Neuronal stem cell (in vitro differentiated cells): ENCODE results near the gene STUB1.

Source experiments
- DNase-seq: peaks from one replicate; pipeline ENCODE4 v3.0.0-alpha.2; 2013; ENCODE audit warnings: low spot score
- H2AFZ ChIP-seq: one replicate; pipeline ENCODE4 v1.6.1; 2013; ENCODE audit warnings: mild to moderate bottlenecking, low read length, inconsistent platforms
- H2AK5ac ChIP-seq: 2 replicates; pipeline ENCODE4 v1.6.1; 2013; ENCODE audit warnings: low read depth, mild to moderate bottlenecking, inconsistent platforms, low read length, moderate library complexity, mixed read lengths
- H2BK120ac ChIP-seq: 2 replicates; pipeline ENCODE4 v1.6.1; 2013; ENCODE audit warnings: low read depth, mild to moderate bottlenecking, inconsistent platforms, low read length, moderate library complexity, mixed read lengths
- H2BK12ac ChIP-seq: one replicate; pipeline ENCODE4 v1.6.1; 2013; ENCODE audit warnings: low read length, inconsistent platforms
- H2BK15ac ChIP-seq: 2 replicates; pipeline ENCODE4 v1.6.1; 2013; ENCODE audit warnings: mild to moderate bottlenecking, low read length, inconsistent platforms, mixed read lengths
- H2BK5ac ChIP-seq: one replicate; pipeline ENCODE4 v1.6.1; 2013; ENCODE audit warnings: inconsistent platforms, mild to moderate bottlenecking, low read length, moderate library complexity
- H3K14ac ChIP-seq: one replicate; pipeline ENCODE4 v1.6.1; 2013; ENCODE audit warnings: low read length, inconsistent platforms
- H3K18ac ChIP-seq: 2 replicates; pipeline ENCODE4 v1.6.1; 2013; ENCODE audit warnings: low read length, inconsistent platforms
- H3K23ac ChIP-seq: 2 replicates; pipeline ENCODE4 v1.6.1; 2013; ENCODE audit warnings: low read depth, mild to moderate bottlenecking, mixed read lengths, low read length, inconsistent platforms; ENCODE audit not compliant: poor library complexity
- H3K27ac ChIP-seq: replicated peaks from 3 replicates; pipeline ENCODE4 v1.5.1; 2013; ENCODE audit warnings: low read length, inconsistent platforms
- H3K27me3 ChIP-seq, 3 experiments: 2 replicates each; pipeline ENCODE4 v1.6.1; 2013; ENCODE audit warnings: low read length in 3 of 3, mild to moderate bottlenecking in 2 of 3, inconsistent platforms in 1 of 3, low read depth in 1 of 3, mixed read lengths in 1 of 3, moderate library complexity in 1 of 3; ENCODE audit not compliant: control insufficient read depth in 3 of 3, insufficient read depth in 3 of 3
- H3K36me3 ChIP-seq, 2 donors: replicated peaks in 1 of 2; 2 replicates each; pipeline ENCODE4 v1.6.1; 2013; ENCODE audit warnings: low read length in 2 of 2; ENCODE audit not compliant: control insufficient read depth in 2 of 2, insufficient read depth in 2 of 2
- H3K4ac ChIP-seq: 2 replicates; pipeline ENCODE4 v1.6.1; 2013; ENCODE audit warnings: inconsistent platforms, mild to moderate bottlenecking, low read length, moderate library complexity
- H3K4me1 ChIP-seq, 2 donors: 1 replicate in 1 of 2; 2 replicates in 1 of 2; pipeline ENCODE4 v1.6.1; 2013; ENCODE audit warnings: low read length in 2 of 2, low read depth in 1 of 2; ENCODE audit not compliant: control insufficient read depth in 2 of 2, insufficient read depth in 1 of 2
- H3K4me2 ChIP-seq: one replicate; pipeline ENCODE4 v1.6.1; 2013; ENCODE audit warnings: mild to moderate bottlenecking, low read length, inconsistent platforms; ENCODE audit not compliant: insufficient read depth, poor library complexity, severe bottlenecking
- H3K4me3 ChIP-seq, 2 donors: 2 replicates each; pipeline ENCODE4 v1.5.1; 2013; ENCODE audit warnings: low read length in 2 of 2, mild to moderate bottlenecking in 2 of 2, inconsistent platforms in 1 of 2, moderate library complexity in 1 of 2
- H3K79me1 ChIP-seq: one replicate; pipeline ENCODE4 v1.6.1; 2013; ENCODE audit warnings: low read depth, mild to moderate bottlenecking, inconsistent platforms, low read length, moderate library complexity
- H3K9ac ChIP-seq: one replicate; pipeline ENCODE4 v1.6.1; 2013; ENCODE audit warnings: mild to moderate bottlenecking, low read depth, low read length, inconsistent platforms; ENCODE audit not compliant: poor library complexity
- H3K9me3 ChIP-seq, 2 donors: replicated peaks in 1 of 2; 2 replicates each; pipeline versions ENCODE3 to v1.6.1; 2013; ENCODE audit warnings: low read length in 2 of 2, mild to moderate bottlenecking in 2 of 2, inconsistent platforms in 1 of 2, low read depth in 1 of 2, mixed read lengths in 1 of 2, moderate library complexity in 1 of 2; ENCODE audit not compliant: control insufficient read depth in 2 of 2, insufficient read depth in 1 of 2
- H4K8ac ChIP-seq: one replicate; pipeline ENCODE4 v1.6.1; 2013; ENCODE audit warnings: low read depth, mild to moderate bottlenecking, inconsistent platforms, low read length, moderate library complexity
- H4K91ac ChIP-seq: one replicate; pipeline ENCODE4 v1.6.1; 2013; ENCODE audit warnings: low read length, low read depth, mild to moderate bottlenecking, inconsistent platforms; ENCODE audit not compliant: poor library complexity
- WGBS, 2 donors: extraction: QIAGEN DNeasy Blood & Tissue Kit; methylation state at CpG; one replicate each; pipeline ENCODE4 v1.1.7; 2013; ENCODE audit warnings: missing lambda C conversion rate in 2 of 2, mixed read lengths in 1 of 2; ENCODE audit not compliant: insufficient read length in 2 of 2, insufficient replicate concordance in 1 of 2; ENCODE audit errors: extremely low coverage in 2 of 2; 5-methylcytosine and 5-hydroxymethylcytosine counted together

STUB1 gene

GRCh38 chr16:704047-704446 is 23.8 kb downstream of the STUB1 start:
- H3K4me2 ChIP-seq, result no peak overlapping the region
- peak overlapping the region; percentile 75 for H2BK5ac ChIP-seq
- peaks cover 2% of the 10 kb centered on the region for H3K79me1 ChIP-seq
- peak overlapping the region in 1 of 2 donors; percentile 64 for H3K4me3 ChIP-seq
- peaks cover under 1 to 29% of the 10 kb centered on the region in 2 donors for H3K4me1 ChIP-seq
- H3K27me3 ChIP-seq, result peaks cover 41 to 95% (median 51%) of the 10 kb centered on the region in 3 experiments
- H2BK120ac ChIP-seq, result peak overlapping the region; percentile 76
- no peaks in the 10 kb centered on the region for H3K36me3 ChIP-seq
- no peaks in the 10 kb centered on the region for H3K9me3 ChIP-seq
- H2BK12ac ChIP-seq, result no peak overlapping the region
- no peak overlapping the region for H3K18ac ChIP-seq
- H4K91ac ChIP-seq, result no peak overlapping the region
- WGBS, 2 donors, result no CpG with 5 or more reads among the region's 7 CpGs
- no peak overlapping the region for H3K14ac ChIP-seq
- no peak overlapping the region for H3K27ac ChIP-seq
- H3K9ac ChIP-seq, result no peak overlapping the region
- peak overlapping the region; percentile 91 for H3K23ac ChIP-seq
- H4K8ac ChIP-seq, result no peak overlapping the region
- no peak for DNase-seq
- H2BK15ac ChIP-seq, result peak overlapping the region; percentile 17
- H2AFZ ChIP-seq, result no peak overlapping the region
- no peak overlapping the region for H2AK5ac ChIP-seq
- H3K4ac ChIP-seq, result no peak overlapping the region

- H2BK15ac ChIP-seq, result no peak overlapping the region
- peak overlapping the region; percentile 81 for H2AK5ac ChIP-seq
- peaks cover 41 to 92% (median 51%) of the 10 kb centered on the region in 3 experiments for H3K27me3 ChIP-seq
- peak overlapping the region; percentile 60 for H3K9ac ChIP-seq
- peaks cover 5 to 35% of the 10 kb centered on the region in 2 donors for H3K4me1 ChIP-seq
- no peaks in the 10 kb centered on the region for H3K36me3 ChIP-seq
- H4K91ac ChIP-seq, result no peak overlapping the region
- H2AFZ ChIP-seq, result peak overlapping the region; percentile 82
- peak overlapping the region; percentile 76 for H2BK120ac ChIP-seq
- H2BK5ac ChIP-seq, result peak overlapping the region; percentile 39
- H3K14ac ChIP-seq, result peak overlapping the region; percentile 17
- no peak overlapping the region for H3K4ac ChIP-seq
- H3K79me1 ChIP-seq, result peaks cover 2% of the 10 kb centered on the region
- WGBS, 2 donors, result no CpG with 5 or more reads among the region's 50 CpGs
- H2BK12ac ChIP-seq, result no peak overlapping the region
- no peak overlapping the region for H3K27ac ChIP-seq
- peak overlapping the region; percentile 91 for H3K23ac ChIP-seq
- H4K8ac ChIP-seq, result no peak overlapping the region
- H3K4me3 ChIP-seq, result peak overlapping the region; percentile 30 to 64
- peak overlapping the region; percentile 69 for H3K4me2 ChIP-seq
- peak overlapping the region; percentile 83 for H3K18ac ChIP-seq
- DNase-seq, result no peak
- no peaks in the 10 kb centered on the region for H3K9me3 ChIP-seq
Measured at GRCh38 chr16:704552-705380, 24.6 kb downstream of the STUB1 start.

DNA sequence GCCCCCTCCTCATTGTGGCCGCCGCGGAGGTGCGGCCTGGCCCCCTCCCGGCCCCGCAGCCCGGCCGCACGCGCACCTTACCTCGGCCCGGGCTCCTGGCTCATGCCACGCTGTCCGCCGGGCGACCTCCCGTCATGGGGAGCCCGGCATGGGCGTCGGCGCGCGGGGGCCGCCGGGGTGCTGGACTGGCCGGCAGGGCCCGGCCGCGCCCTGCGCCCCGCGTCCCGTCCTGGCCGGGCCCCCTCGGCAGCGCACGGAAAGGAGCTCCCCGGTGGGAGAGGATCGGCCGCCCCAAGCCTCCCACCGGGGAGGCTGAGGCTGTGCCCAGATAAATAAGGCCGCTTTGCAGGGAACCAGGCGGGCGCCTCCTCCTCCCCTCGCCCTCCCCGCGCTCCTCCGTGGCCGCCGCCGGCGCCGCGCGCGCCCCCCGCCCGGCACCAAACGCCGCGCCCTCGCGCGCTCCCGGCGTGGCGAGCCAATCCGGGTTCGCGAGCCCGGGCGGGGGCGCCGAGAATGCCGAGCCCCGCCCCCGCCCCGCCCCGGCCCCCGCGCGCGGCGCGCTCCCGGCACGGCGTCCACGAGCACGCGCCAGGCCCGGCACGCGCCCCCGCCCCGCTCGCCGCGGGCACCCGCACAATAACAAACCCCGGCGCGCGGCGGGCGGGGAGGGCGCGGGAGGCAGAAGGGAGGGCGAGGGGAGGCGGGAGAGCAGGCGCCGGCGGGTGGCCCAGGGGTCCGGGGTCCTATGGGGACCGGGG is 25.4 kb downstream of the STUB1 start, which contains the start of gene FBXL16:
Gene FBXL16, minus strand, starts transcription at position 371 of the 758 bp plus-strand sequence. CDS start 8,396 bp downstream, outside the sequence.
- Histone ChIP-seq H2BK120ac (no peak within 1 kb of the TSS), H2BK12ac (no peak within 1 kb of the TSS), H2AK5ac (peak within 1 kb of the TSS; percentile 81), H3K27ac (no peak within 1 kb of the TSS), H3K27me3 (peaks cover 41 to 85% (median 46%) of the 10 kb centered on the region in 3 experiments), H3K4me3 (peak within 1 kb of the TSS; percentile 64 to 75), H3K4ac (no peak within 1 kb of the TSS), H3K14ac (peak within 1 kb of the TSS; percentile 17), H4K8ac (no peak within 1 kb of the TSS), H4K91ac (no peak within 1 kb of the TSS), H2BK15ac (no peak within 1 kb of the TSS), H2AFZ (peak within 1 kb of the TSS; percentile 82), H3K79me1 (peaks cover 2% of the 10 kb centered on the region), H3K9me3 (no peaks in the 10 kb centered on the region), H3K36me3 (no peaks in the 10 kb centered on the region), H3K4me1 (peaks cover 14 to 44% of the 10 kb centered on the region in 2 donors), H3K23ac (peak within 1 kb of the TSS; percentile 91), H3K4me2 (peak within 1 kb of the TSS; percentile 69), H3K9ac (no peak within 1 kb of the TSS), H3K18ac (peak within 1 kb of the TSS; percentile 83), H2BK5ac (peak within 1 kb of the TSS; percentile 75)
- DNase-seq, result no peak
- no CpG with 5 or more reads among the region's 115 CpGs for WGBS, 2 donors
